Trophoblast cell (in vitro differentiated cells and primary cell): Measurements from ENCODE around the gene ASS1.

Experiments used
- DNase-seq, 2 donors: peaks; one replicate each; pipeline ENCODE4 v3.0.0-alpha.2; 2016
- H2AFZ ChIP-seq: 2 replicates; pipeline ENCODE4 v1.6.1; 2013; ENCODE audit warnings: low read length, moderate library complexity, mild to moderate bottlenecking; ENCODE audit not compliant: insufficient read depth, poor library complexity
- H2AK5ac ChIP-seq: 2 replicates; pipeline ENCODE4 v1.6.1; 2013; ENCODE audit warnings: mild to moderate bottlenecking, low read length
- H2BK120ac ChIP-seq: 2 replicates; pipeline ENCODE4 v1.6.1; 2013; ENCODE audit warnings: low read length, mild to moderate bottlenecking, moderate library complexity; ENCODE audit not compliant: insufficient read depth, poor library complexity
- H2BK12ac ChIP-seq: 2 replicates; pipeline ENCODE4 v1.6.1; 2013; ENCODE audit warnings: mild to moderate bottlenecking, low read length, moderate library complexity
- H2BK5ac ChIP-seq: 2 replicates; pipeline ENCODE4 v1.6.1; 2013; ENCODE audit warnings: low read length, low read depth, moderate library complexity, mild to moderate bottlenecking; ENCODE audit not compliant: poor library complexity
- H3K14ac ChIP-seq: 2 replicates; pipeline ENCODE4 v1.6.1; 2013; ENCODE audit warnings: mild to moderate bottlenecking, low read length
- H3K18ac ChIP-seq: 2 replicates; pipeline ENCODE4 v1.6.1; 2013; ENCODE audit warnings: mild to moderate bottlenecking, low read length
- H3K23ac ChIP-seq: 2 replicates; pipeline ENCODE4 v1.6.1; 2013; ENCODE audit warnings: low read length
- H3K27ac ChIP-seq: 2 replicates; pipeline ENCODE4 v1.5.1; 2013; ENCODE audit warnings: low read depth, mild to moderate bottlenecking, inconsistent platforms, low read length, moderate library complexity
- H3K27me3 ChIP-seq: 2 replicates; pipeline ENCODE4 v1.6.1; 2013; ENCODE audit warnings: inconsistent platforms, mild to moderate bottlenecking, low read length, moderate library complexity; ENCODE audit not compliant: insufficient read depth
- H3K36me3 ChIP-seq, 2 experiments: 1 replicate in 1 of 2; 2 replicates in 1 of 2; pipeline ENCODE4 v1.6.1; 2013; ENCODE audit warnings: low read length in 2 of 2, mild to moderate bottlenecking in 2 of 2, moderate library complexity in 1 of 2; ENCODE audit not compliant: insufficient read depth in 2 of 2, control insufficient read depth in 1 of 2
- H3K4ac ChIP-seq: 2 replicates; pipeline ENCODE4 v1.6.1; 2013; ENCODE audit warnings: low read depth, mild to moderate bottlenecking, low read length, moderate library complexity
- H3K4me1 ChIP-seq, 2 experiments: 1 replicate in 1 of 2; 2 replicates in 1 of 2; pipeline ENCODE4 v1.6.1; 2013; ENCODE audit warnings: low read length in 2 of 2, mild to moderate bottlenecking in 2 of 2, moderate library complexity in 1 of 2; ENCODE audit not compliant: insufficient read depth in 2 of 2, control insufficient read depth in 1 of 2
- H3K4me2 ChIP-seq: 2 replicates; pipeline ENCODE4 v1.6.1; 2013; ENCODE audit warnings: inconsistent platforms, mild to moderate bottlenecking, low read length, moderate library complexity
- H3K4me3 ChIP-seq: 2 replicates; pipeline ENCODE4 v1.5.1; 2013; ENCODE audit warnings: mild to moderate bottlenecking, low read depth, low read length, inconsistent platforms
- H3K79me1 ChIP-seq: one replicate; pipeline ENCODE4 v1.6.1; 2013; ENCODE audit warnings: low read length
- H3K79me2 ChIP-seq: 2 replicates; pipeline ENCODE4 v1.6.1; 2013; ENCODE audit warnings: low read length, mild to moderate bottlenecking; ENCODE audit not compliant: control insufficient read depth, insufficient read depth, poor library complexity
- H3K9ac ChIP-seq: 2 replicates; pipeline ENCODE4 v1.6.1; 2013; ENCODE audit warnings: mild to moderate bottlenecking, low read length
- H3K9me3 ChIP-seq: 2 replicates; pipeline ENCODE4 v1.6.1; 2013; ENCODE audit warnings: low read depth, mild to moderate bottlenecking, control low read depth, inconsistent platforms, low read length; ENCODE audit not compliant: insufficient read depth
- H4K12ac ChIP-seq: 2 replicates; pipeline ENCODE4 v1.6.1; 2013; ENCODE audit warnings: low read depth, mild to moderate bottlenecking, low read length, moderate library complexity
- H4K8ac ChIP-seq: 2 replicates; pipeline ENCODE4 v1.6.1; 2013; ENCODE audit warnings: low read depth, mild to moderate bottlenecking, low read length, moderate library complexity
- H4K91ac ChIP-seq: one replicate; pipeline ENCODE4 v1.6.1; 2013; ENCODE audit warnings: low read depth, mild to moderate bottlenecking, low read length, moderate library complexity
- WGBS: extraction: QIAGEN DNeasy Blood & Tissue Kit; methylation state at CpG from one replicate; pipeline ENCODE4 v1.1.7; 2013; ENCODE audit warnings: missing lambda C conversion rate; ENCODE audit not compliant: insufficient read length, insufficient coverage; ENCODE audit errors: extremely low coverage; 5-methylcytosine and 5-hydroxymethylcytosine counted together

The ASS1 gene

GRCh38 chr9:130518233-130518632, 73.5 kb downstream of the ASS1 start:
- no peak overlapping the region for H3K4ac ChIP-seq
- H4K8ac ChIP-seq, result no peak overlapping the region
- H4K91ac ChIP-seq, result no peak overlapping the region
- peaks cover 2% of the 10 kb centered on the region for H3K9me3 ChIP-seq
- WGBS, result no CpG with 5 or more reads among the region's 4 CpGs
- H3K79me2 ChIP-seq, result no peaks in the 10 kb centered on the region
- no peak overlapping the region for H2AFZ ChIP-seq
- H3K36me3 ChIP-seq, result no peaks in the 10 kb centered on the region
- H2AK5ac ChIP-seq, result no peak overlapping the region
- no peak overlapping the region for H3K4me3 ChIP-seq
- no peak overlapping the region for H3K27ac ChIP-seq
- H2BK120ac ChIP-seq, result no peak overlapping the region
- H3K18ac ChIP-seq, result no peak overlapping the region
- no peak overlapping the region for H2BK5ac ChIP-seq
- H3K9ac ChIP-seq, result no peak overlapping the region
- peaks cover 0 to 4% of the 10 kb centered on the region in 2 experiments for H3K4me1 ChIP-seq
- no peak overlapping the region for H2BK12ac ChIP-seq
- H3K4me2 ChIP-seq, result no peak overlapping the region
- H3K79me1 ChIP-seq, result no peaks in the 10 kb centered on the region
- H3K14ac ChIP-seq, result no peak overlapping the region
- no peak overlapping the region for H4K12ac ChIP-seq
- no peak overlapping the region for H3K23ac ChIP-seq
- no peaks in the 10 kb centered on the region for H3K27me3 ChIP-seq
- no peak for DNase-seq

DNA sequence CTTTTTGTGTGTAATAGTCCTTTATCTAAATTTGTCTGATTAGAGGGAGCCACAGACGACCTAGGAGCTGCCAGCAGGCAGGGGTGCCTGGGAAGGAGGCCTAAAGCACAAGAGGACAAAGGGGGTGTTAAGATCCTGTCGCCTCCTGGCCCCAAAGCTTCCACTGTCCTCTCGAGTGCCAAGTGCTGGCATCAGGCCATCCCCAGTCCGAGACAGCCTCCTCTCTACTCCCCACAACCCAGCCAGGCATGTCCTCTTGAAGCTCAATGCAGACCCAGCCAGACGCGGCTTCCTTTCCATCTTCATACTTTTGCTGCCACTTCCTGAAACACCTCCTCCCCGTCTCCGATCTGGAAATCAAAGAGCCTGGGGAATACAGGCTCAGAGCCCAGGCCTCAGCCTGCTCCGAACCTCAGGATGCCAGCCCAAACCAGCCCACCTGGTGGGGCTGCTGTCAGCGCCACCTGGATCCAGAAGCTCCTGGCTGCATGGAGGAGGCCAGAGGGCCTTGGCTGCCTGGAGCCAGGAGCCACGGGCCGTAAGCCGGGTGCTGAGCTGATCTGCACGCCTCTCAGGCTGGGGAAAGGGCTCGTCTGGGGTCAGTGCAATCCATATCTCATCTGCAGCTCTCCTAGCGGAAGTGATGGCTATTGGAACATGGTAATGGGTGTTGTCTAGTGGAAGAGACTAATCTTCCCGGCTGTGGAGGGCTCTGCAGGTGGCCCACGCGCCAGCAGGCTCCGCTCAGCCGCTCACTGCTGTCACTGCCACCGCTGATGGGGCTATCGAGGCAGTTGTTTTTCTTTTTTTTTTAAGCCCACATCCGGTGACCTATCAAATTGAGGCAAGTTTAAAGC, 74.4 kb downstream of the ASS1 start:
- Histone ChIP-seq H3K27ac (no peak overlapping the region), H2BK120ac (no peak overlapping the region), H3K9ac (no peak overlapping the region), H2BK5ac (no peak overlapping the region), H3K4me1 (peaks cover 0 to 4% of the 10 kb centered on the region in 2 experiments), H4K8ac (no peak overlapping the region), H3K18ac (no peak overlapping the region), H3K9me3 (peaks cover 2% of the 10 kb centered on the region), H3K4me2 (no peak overlapping the region), H2AFZ (no peak overlapping the region), H3K14ac (no peak overlapping the region), H4K91ac (no peak overlapping the region), H2BK12ac (no peak overlapping the region), H3K4me3 (no peak overlapping the region), H4K12ac (no peak overlapping the region), H2AK5ac (no peak overlapping the region), H3K79me2 (no peaks in the 10 kb centered on the region), H3K4ac (no peak overlapping the region), H3K36me3 (no peaks in the 10 kb centered on the region), H3K79me1 (no peaks in the 10 kb centered on the region), H3K23ac (no peak overlapping the region), H3K27me3 (no peaks in the 10 kb centered on the region)
- DNase-seq, result no peak
- no CpG with 5 or more reads among the region's 24 CpGs for WGBS

- no CpG with 5 or more reads among the region's 5 CpGs for WGBS
- Histone ChIP-seq H3K36me3 (no peaks in the 10 kb centered on the region), H3K23ac (no peak overlapping the region), H3K4me2 (no peak overlapping the region), H2AFZ (no peak overlapping the region), H2BK120ac (no peak overlapping the region), H2BK5ac (no peak overlapping the region), H3K4me3 (no peak overlapping the region), H3K79me2 (no peaks in the 10 kb centered on the region), H3K9ac (no peak overlapping the region), H2AK5ac (no peak overlapping the region), H3K9me3 (peaks cover 2% of the 10 kb centered on the region), H3K4ac (no peak overlapping the region), H4K91ac (no peak overlapping the region), H3K27me3 (no peaks in the 10 kb centered on the region), H3K27ac (no peak overlapping the region), H3K18ac (no peak overlapping the region), H3K14ac (no peak overlapping the region), H3K4me1 (peaks cover 0 to 4% of the 10 kb centered on the region in 2 experiments), H2BK12ac (no peak overlapping the region), H4K8ac (no peak overlapping the region), H4K12ac (no peak overlapping the region), H3K79me1 (no peaks in the 10 kb centered on the region)
- no peak for DNase-seq
Measured at GRCh38 chr9:130519927-130520326, 75.2 kb downstream of the ASS1 start.

DNA sequence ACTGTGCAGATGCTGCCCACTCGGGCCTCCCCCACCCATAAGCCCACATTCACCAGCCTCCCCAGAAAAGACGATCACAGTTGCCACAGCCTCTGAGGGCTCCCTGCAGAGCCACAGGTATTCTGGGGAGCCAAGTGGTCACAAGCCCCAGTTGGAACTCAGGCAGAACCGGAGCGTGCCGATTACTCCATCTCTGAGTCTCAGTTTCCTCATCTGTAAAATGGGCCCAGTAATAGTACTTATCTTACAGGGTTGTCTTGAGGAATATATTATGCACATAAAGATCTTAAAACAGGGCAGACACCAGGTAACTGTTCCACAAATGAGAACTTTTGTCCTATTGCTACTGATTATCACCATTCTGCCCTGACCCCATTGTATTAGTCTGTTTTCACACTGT, 77.0 kb downstream of the ASS1 start:
- DNase-seq, result no peak
- WGBS, result no CpG with 5 or more reads among the region's 5 CpGs
- no peak overlapping the region for H3K4me3 ChIP-seq
- no peak overlapping the region for H3K27ac ChIP-seq
- no peak overlapping the region for H3K23ac ChIP-seq
- no peak overlapping the region for H3K4me2 ChIP-seq
- H4K8ac ChIP-seq, result no peak overlapping the region
- H2BK5ac ChIP-seq, result no peak overlapping the region
- H3K79me1 ChIP-seq, result no peaks in the 10 kb centered on the region
- H3K9ac ChIP-seq, result no peak overlapping the region
- H3K36me3 ChIP-seq, result no peaks in the 10 kb centered on the region
- no peak overlapping the region for H3K18ac ChIP-seq
- H3K79me2 ChIP-seq, result no peaks in the 10 kb centered on the region
- H2BK120ac ChIP-seq, result no peak overlapping the region
- H2AK5ac ChIP-seq, result no peak overlapping the region
- no peak overlapping the region for H4K91ac ChIP-seq
- H2BK12ac ChIP-seq, result no peak overlapping the region
- no peak overlapping the region for H4K12ac ChIP-seq
- no peak overlapping the region for H2AFZ ChIP-seq
- H3K27me3 ChIP-seq, result no peaks in the 10 kb centered on the region
- peaks cover 2% of the 10 kb centered on the region for H3K9me3 ChIP-seq
- H3K4ac ChIP-seq, result no peak overlapping the region
- peaks cover 0 to 4% of the 10 kb centered on the region in 2 experiments for H3K4me1 ChIP-seq
- no peak overlapping the region for H3K14ac ChIP-seq
